GM10847 (cell line): ENCODE data around the gene TNNT2.

Experiments used
- POLR2A ChIP-seq: IDR thresholded peaks from 2 replicates; pipeline ENCODE4 v1.6.1; 2011; ENCODE audit not compliant: insufficient read length; ENCODE audit errors: extremely low read depth

Gene TNNT2

GRCh38 chr1:201356236-201356635, 21.2 kb downstream of the TNNT2 start:
- TF ChIP-seq POLR2A: no peak

- no peak for TF ChIP-seq POLR2A
These were observed 22.0 kb downstream of the TNNT2 start for GRCh38 chr1:201355471-201355870.

GRCh38 chr1:201354901-201355295, 22.6 kb downstream of the TNNT2 start:
- TF ChIP-seq POLR2A: no peak

- no peak for TF ChIP-seq POLR2A
These were observed 23.2 kb downstream of the TNNT2 start for GRCh38 chr1:201354151-201354900.

- TF ChIP-seq POLR2A: no peak
These were observed 24.1 kb downstream of the TNNT2 start for GRCh38 chr1:201353186-201353940.

- TF ChIP-seq POLR2A: no peak
These were observed 25.9 kb downstream of the TNNT2 start for GRCh38 chr1:201351617-201352016.

- no peak for TF ChIP-seq POLR2A
These were observed 26.6 kb downstream of the TNNT2 start for GRCh38 chr1:201350884-201351283.

- no peak for TF ChIP-seq POLR2A
These were observed 27.1 kb downstream of the TNNT2 start for GRCh38 chr1:201350361-201350725.

- TF ChIP-seq POLR2A: no peak
These were observed 28.4 kb downstream of the TNNT2 start for GRCh38 chr1:201349092-201349491.

GRCh38 chr1:201348211-201348566, 29.3 kb downstream of the TNNT2 start:
- TF ChIP-seq POLR2A: no peak

GRCh38 chr1:201347498-201348210, 29.8 kb downstream of the TNNT2 start:
- no peak for TF ChIP-seq POLR2A

- no peak for TF ChIP-seq POLR2A
These were observed 30.5 kb downstream of the TNNT2 start for GRCh38 chr1:201346987-201347386.

- no peak for TF ChIP-seq POLR2A
These were observed 31.0 kb downstream of the TNNT2 start for GRCh38 chr1:201346337-201346939.

- TF ChIP-seq POLR2A: no peak
These were observed 32.5 kb downstream of the TNNT2 start for GRCh38 chr1:201345081-201345355.

GRCh38 chr1:201344206-201345080, 33.0 kb downstream of the TNNT2 start:
- no peak for TF ChIP-seq POLR2A

GRCh38 chr1:201341377-201341776, 36.1 kb downstream of the TNNT2 start:
- no peak for TF ChIP-seq POLR2A
